Measurements from ENCODE around the gene MRPL9. TPM values are rescaled to one million over a fixed set of nuclear protein-coding genes. Genes with fewer than 3 reads are reported as not detected.

The MRPL9 gene
- polyA plus RNA-seq, 6 donors from 2014 or later = 126 to 160 (median 142) TPM

DNA sequence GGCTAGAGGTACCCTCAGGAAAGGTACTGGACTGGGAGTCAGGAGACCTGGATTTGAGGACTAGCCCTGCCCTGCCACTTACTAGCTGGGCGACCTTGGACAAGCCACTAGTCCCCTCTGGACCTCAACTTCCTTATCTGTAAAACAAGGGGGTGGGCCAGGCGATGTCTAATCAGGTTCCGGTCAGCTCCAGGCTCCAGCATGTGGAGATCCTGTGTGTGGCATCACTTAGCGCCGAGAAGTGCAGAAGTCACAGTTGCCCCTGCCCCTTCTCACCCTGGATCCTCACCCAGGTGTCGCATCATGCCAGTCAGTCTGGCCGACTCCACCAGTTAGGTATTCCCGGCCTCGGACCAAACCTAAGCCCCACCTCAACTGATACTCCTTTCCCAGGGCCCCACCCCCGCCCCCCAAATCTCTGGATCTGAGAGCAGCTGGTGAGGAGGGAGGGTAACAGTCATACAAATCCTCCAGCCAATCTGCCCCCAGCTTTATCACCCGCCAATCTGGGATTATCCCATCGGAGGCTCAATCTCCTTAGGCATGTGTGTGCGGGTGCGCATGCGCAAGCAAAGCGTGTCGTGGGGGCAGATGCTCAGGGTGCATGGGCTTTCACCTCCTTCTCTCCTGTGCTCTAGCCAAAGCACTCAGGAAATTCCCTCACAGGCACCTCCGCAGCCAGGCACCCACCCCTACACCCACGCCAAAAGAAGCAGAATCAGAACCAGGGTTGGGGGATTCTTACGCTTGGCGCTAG is 52.1 kb downstream of the MRPL9 start:
- DNase-seq (no peak), ATAC-seq (ENCODE audit: low read depth in 2 of 2) (no peak)
- Mint-ChIP-seq H3K27me3 (peaks cover 12 to 55% (median 54%) of the 10 kb centered on the region in 3 donors), H3K4me3 (no peak overlapping the region), H3K27ac (no peak overlapping the region), H3K36me3 (peaks cover 0 to 9% of the 10 kb centered on the region in 2 donors), H3K4me1 (peaks cover 1 to 9% (median 6%) of the 10 kb centered on the region in 3 donors), H3K9me3 (no peaks in the 10 kb centered on the region)

- DNase-seq (no peak), ATAC-seq (ENCODE audit: low read depth in 2 of 2) (no peak)
- H3K36me3 Mint-ChIP-seq = peaks cover 0 to 5% of the 10 kb centered on the region in 2 donors
- peaks cover 11 to 46% (median 45%) of the 10 kb centered on the region in 3 donors for H3K27me3 Mint-ChIP-seq
- peaks cover 1 to 10% (median 9%) of the 10 kb centered on the region in 3 donors for H3K4me1 Mint-ChIP-seq
- H3K27ac Mint-ChIP-seq = no peak overlapping the region
- H3K4me3 Mint-ChIP-seq = no peak overlapping the region
- no peaks in the 10 kb centered on the region for H3K9me3 Mint-ChIP-seq
Measured at GRCh38 chr1:151710187-151710840, 53.0 kb downstream of the MRPL9 start.

Other genes with a start within 250 kb of the MRPL9 start
- 1 to 10 TPM in 4 of 6 donors, under 1 TPM in 1, not detected in 1; 0.43 to 1.6 (median 1.1) TPM for gene TUFT1, start 223.2 kb downstream of the MRPL9 start, polyA plus RNA-seq (ENCODE audit: low read depth in 6 of 6)
- 10 to 100 TPM in 5 of 6 donors, 1 to 10 TPM in 1; 4.2 to 17.2 (median 13.1) TPM for gene SNX27, start 151.4 kb downstream of the MRPL9 start, polyA plus RNA-seq (ENCODE audit: low read depth in 6 of 6)
- not detected for gene CELF3, start 46.7 kb downstream of the MRPL9 start, polyA plus RNA-seq (ENCODE audit: low read depth in 6 of 6)
- not detected for gene RIIAD1, start 42.0 kb downstream of the MRPL9 start, polyA plus RNA-seq (ENCODE audit: low read depth in 6 of 6)
- gene TDRKH, start 27.0 kb upstream of the MRPL9 start, polyA plus RNA-seq (ENCODE audit: low read depth in 6 of 6) = 1 to 10 TPM; 3.9 to 9.2 (median 6.9) TPM
- not detected for gene LINGO4, start 41.9 kb upstream of the MRPL9 start, polyA plus RNA-seq (ENCODE audit: low read depth in 6 of 6)
- under 1 TPM in 1 of 6 donors, not detected in 5; 0.08 TPM for gene RORC, start 68.3 kb upstream of the MRPL9 start, polyA plus RNA-seq (ENCODE audit: low read depth in 6 of 6)
- gene C2CD4D, start 76.3 kb upstream of the MRPL9 start, polyA plus RNA-seq (ENCODE audit: low read depth in 6 of 6) = under 1 TPM in 3 of 6 donors, not detected in 3; 0.16 to 0.27 (median 0.22) TPM
- gene THEM5, start 90.2 kb upstream of the MRPL9 start, polyA plus RNA-seq (ENCODE audit: low read depth in 6 of 6) = not detected
- 10 to 100 TPM in 2 of 6 donors, 1 to 10 TPM in 4; 6.6 to 11.9 (median 8.1) TPM for gene THEM4, start 146.0 kb upstream of the MRPL9 start, polyA plus RNA-seq (ENCODE audit: low read depth in 6 of 6)
- 100 to 1,000 TPM; 115 to 209 (median 180) TPM for gene S100A10, start 230.4 kb upstream of the MRPL9 start, polyA plus RNA-seq (ENCODE audit: low read depth in 6 of 6)

All from naive B cell (primary cell).